NCI-H526 treated with DMSO at 0.1 percent for 48 hours (cell line): Measurements from ENCODE around the gene RBM20.
A peak's percentile ranks its signal among the peaks of the same experiment; 100 is the strongest.

Source experiments
- DNase-seq: peaks from one replicate; lab custom pipeline; 2025; lab: John Stamatoyannopoulos, UW

The RBM20 gene

GRCh38 chr10:110739811-110740271 is 95.7 kb downstream of the RBM20 start:
- no peak for DNase-seq

DNA sequence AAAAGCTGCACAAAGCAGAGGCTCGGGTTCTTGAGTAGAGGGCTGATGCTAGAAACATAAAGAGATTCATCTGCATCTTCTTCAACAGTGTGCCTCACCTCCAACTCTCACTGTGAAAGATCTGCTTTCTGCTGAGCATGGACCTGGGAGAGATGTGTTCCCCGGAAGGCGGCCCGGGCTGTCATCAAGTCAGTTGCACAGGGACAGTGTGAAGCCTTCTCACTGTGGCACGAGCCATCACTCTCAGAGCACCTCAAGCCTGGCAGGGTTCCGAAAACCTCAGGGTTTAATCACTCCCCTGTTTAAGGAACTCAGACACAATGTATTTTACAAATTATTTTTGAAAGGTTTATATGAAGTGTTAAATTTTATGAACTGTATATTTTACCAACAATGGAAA is 98.7 kb downstream of the RBM20 start:
- no peak for DNase-seq

GRCh38 chr10:110744782-110745181 is 100.6 kb downstream of the RBM20 start:
- DNase-seq = no peak

DNA sequence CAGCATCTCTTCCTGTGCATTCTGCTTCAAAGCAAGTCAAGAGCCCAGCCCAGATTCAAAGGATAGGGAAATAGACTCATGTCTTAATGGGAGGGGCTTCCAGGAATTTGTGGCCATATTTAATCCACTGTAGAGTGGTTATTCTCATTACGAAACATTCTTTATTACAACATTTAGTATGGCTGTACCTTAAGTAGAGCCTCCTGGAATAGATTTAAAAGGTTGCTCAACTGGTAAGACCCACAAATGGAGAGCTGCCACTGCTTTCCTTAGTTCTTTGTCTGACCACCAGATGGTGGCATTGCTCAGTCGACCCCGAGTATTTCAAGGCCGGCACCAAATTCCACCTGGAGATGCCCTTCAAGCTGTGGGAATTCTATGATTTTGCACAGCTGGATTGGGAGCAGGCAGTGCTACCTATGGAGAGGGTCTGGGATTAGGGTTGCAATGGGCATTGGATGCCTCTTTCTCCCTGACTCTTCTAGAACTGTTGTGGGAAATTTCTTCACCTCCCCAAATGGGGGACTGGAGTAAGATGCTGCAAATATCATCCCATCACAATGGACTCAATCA is 102.2 kb downstream of the RBM20 start:
- peak; percentile 35 for DNase-seq

DNA sequence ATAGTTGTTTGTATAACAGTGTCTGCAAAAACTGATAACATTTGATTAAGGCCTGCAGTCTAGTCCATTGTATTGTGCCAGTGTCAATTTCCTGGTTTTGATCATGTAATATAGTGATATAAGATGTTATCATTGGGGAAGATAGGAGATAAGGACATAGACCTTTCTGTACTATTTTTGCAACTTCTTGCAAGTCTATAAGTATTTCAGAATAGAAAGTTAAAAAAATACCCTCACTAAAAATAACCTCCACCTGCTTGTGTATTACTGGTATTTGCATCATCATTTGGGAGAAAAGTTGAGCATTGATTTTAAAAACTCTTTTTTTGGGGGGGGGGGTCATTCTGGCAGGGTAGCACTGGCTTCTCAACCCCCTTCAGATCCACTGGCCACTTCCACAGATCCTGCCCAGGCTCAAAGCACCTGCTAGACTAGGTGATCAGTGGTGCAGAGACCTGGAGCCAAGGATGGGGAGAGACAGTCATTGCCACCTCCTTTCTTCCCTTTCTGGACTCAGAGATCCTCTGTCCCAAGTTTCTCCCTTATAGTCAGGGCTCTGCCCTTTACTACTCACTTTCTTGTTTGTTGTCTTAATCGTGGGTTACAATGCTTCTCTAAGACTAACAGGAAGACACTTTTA is 103.0 kb downstream of the RBM20 start:
- DNase-seq = no peak

- no peak for DNase-seq
These were observed 103.7 kb downstream of the RBM20 start for GRCh38 chr10:110747609-110748464.

- DNase-seq = no peak
These were observed 104.8 kb downstream of the RBM20 start for GRCh38 chr10:110748970-110749369.

GRCh38 chr10:110750931-110751330 is 106.8 kb downstream of the RBM20 start:
- no peak for DNase-seq

DNA sequence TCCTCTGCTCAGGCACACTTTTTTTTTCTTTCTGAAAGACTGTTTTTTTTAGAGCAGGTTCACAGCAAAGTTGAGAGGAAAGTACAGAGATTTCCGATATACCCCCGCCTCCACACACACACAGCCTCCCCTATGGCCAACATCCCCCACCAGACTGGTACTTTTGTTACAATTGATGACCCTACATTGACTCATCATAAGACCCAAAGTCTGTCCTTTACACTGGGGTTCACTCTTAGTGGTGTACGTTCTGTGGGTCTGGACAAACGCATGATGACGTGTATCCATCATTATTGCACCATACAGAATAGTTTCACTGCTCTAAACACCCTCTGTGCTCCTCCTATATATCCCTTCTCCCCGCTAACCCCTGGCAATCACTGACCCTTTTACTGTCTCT is 107.7 kb downstream of the RBM20 start:
- DNase-seq = no peak

DNA sequence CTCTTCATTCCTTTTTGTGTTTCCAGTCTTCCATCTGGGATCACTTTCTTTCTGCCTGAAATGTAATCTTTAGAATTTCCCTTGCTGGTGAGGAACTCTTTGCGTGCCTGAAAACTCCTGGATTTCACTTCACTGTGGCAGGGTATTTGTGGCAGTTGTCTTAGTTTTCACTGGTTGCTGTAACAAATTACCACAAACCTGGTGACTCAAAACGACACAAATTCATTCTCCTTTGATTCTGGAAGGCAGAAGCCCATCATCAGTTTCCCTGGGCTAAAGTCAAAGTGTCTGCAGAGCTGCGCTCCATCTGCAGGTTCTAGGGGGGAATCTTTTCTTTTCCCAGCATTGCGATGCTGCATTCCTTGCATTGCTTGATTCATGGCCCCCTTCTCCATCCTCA is 109.3 kb downstream of the RBM20 start:
- DNase-seq = no peak

DNA sequence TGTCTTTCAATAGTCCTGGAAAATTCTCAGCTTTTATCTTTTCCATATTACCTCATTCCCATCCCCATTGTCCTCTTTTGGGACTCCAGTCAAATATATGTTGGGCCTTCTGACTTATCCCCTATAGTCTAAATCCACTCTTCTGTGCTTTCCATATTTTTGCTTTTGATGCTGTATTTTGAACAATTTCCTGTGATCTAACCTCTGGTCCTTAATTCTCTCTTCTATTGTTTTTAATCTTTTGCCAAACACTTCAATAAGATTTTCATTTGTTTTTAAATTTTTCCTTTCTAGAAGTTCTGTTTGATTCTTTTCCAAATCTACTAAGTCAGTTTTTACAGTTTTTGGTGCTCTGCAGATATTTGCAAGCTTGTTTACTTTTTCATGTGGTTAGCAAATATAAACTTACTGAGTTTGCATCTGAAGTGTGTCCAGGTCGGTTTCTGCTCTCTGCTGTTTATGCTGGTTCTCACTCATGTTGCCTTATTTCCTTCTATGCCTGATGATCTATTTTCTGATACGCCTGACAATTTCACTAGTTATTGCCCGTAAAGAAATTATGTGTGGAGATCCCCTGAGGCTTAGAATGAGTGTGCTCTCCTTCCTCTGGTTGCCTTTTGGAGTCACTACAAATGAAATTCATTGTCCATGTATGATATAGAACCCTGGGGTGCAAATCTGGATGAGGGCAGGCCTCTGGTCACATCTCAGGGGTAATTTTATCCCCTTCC is 110.4 kb downstream of the RBM20 start:
- DNase-seq = no peak

GRCh38 chr10:110755781-110756180 is 111.6 kb downstream of the RBM20 start:
- DNase-seq = no peak

DNA sequence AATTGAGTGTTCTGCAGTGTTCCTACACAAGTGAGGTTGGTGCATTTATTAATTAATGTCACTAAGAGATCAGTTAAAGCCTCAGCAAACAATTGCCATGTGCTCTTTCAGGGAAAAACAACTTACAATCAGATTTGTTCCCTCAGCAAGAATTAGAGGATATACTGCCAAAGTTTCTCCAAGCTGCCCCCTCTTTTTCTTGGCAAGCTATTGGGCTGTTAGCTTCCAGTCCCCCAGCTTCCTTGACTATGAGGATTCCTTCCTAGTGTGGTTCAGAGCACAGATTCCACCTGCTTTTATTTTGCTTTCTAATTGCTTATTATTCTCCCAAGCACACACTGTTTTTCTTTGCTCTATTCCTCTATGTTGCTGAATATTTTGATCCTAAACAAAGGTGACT is 112.7 kb downstream of the RBM20 start:
- no peak for DNase-seq

DNA sequence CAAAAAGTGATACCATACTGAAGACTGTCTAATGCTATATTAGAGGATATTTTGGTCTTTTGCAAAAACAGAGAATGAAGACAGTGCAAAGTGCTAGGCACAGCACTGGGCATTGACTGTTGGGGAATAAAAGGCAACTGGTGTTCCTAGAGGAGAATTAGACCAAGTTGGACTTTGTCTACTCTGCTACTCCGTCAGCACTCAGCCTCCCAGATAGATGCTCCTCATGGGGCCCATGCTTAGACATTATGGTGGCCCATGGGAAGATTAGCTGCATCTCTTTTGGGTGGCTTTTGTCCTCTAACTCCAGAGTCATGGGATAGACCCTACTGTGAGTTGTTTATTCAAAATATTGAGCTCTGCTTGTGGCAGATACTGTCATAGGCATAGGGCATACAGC is 113.5 kb downstream of the RBM20 start:
- DNase-seq = no peak

DNA sequence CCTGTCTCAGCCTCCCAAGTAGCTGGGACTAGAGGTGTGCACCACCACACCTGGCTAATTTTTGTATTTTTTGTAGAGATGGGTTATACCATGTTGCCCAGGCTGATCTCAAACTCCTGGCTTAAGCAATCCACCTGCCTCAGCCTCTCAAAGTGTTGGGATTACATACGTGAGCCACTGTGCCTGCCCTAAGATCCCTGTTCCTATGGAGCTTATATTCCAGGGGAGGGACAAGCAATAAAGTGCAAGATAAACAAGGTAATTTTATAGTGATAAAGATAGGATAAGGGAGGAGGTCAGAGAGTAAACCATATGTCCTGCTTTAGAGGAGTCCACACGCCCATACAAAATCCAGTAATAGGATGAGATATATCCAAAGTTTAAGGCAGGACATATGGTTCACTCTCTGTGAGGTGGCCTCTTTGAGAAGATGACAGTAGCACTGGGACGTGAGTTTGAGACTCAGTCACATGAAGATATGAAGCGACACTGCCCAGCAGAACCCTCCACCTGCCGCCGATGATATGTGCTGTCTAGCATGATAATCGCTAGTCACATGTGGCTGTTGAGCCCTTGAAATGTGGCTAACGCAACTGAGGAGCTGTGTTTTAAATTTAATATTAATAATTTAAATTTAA is 114.1 kb downstream of the RBM20 start:
- no peak for DNase-seq

- no peak for DNase-seq
These were observed 114.8 kb downstream of the RBM20 start for GRCh38 chr10:110758898-110759297.

- DNase-seq = no peak
These were observed 115.4 kb downstream of the RBM20 start for GRCh38 chr10:110759523-110759922.

DNA sequence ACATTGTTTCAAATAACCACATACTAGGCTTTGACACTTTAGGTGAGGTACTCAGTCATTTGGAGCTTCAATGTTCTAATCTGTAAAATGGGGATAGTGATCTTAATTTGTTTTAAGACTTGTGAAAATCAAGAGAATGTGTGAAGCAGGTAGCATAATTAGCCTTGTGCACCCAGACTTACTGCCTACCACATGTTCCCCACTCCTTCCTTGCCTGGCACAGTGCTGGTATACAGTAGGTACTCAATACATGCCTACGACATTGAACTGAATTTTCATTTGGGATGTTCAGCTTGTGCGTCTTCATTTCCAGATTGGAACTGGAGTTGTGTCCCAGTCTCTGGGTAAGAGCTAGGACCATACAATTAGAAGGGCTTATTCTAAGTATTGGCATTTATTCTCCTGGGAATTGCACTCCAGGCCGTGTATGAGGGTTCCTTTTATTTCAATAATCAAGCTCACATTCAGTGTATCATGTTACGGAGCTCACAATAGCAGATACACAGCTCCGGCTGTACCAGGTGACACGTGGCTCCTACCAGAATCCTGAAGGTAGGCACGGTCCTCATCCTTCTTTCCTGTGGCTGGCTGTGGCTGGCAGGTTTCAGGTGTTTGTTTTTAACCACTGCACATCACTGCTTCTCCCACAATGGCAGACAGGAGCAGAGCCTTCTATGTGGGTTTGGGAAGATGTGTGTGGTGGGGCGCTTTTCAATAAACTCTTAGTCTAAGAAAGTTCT is 118.1 kb downstream of the RBM20 start:
- peak; percentile 64 for DNase-seq

DNA sequence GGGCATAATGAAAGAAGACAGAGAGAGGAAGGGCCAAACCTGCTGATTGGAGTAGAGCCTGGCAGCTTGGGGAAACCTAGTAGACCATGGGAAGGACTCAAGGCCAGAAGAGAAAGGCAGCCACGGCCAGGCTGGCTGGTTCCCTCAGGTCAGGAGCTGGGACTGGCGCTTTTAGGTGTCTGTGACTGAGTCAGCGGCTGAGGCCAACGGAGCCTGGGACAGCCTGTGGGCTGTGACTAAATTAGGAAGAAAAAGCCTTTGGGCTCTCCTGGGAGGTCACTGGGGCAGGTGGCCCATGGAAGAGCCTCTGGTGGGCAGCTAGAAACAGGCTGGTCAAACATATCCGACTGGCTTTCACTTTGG is 118.7 kb downstream of the RBM20 start:
- DNase-seq = no peak

DNA sequence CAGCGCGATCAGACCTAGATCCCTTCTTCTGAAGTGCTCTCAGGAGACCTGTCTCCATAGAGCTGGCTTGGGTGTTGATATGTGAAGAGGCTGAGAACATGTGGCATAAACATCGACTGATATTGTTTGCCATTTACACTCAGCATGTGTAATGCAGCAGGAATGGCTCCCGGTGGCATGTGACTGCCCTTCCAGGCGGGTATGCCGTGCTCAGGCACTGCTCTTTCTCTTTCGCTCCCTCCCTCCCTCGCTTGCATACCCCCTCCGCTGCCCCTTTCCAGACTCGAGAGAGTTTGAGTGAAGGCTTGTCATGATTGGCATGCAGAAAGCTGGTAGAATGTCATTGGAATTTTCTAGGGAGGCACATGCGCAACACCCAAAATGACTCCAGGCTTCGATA is 120.2 kb downstream of the RBM20 start:
- DNase-seq = no peak

GRCh38 chr10:110764793-110765512 is 120.8 kb downstream of the RBM20 start:
- DNase-seq = no peak
